Progenitor cell of endocrine pancreas (in vitro differentiated cells): ENCODE data around the gene FUNDC2. TPM values are rescaled to one million over a fixed set of nuclear protein-coding genes. Genes with fewer than 3 reads are reported as not detected.

ENCODE experiments used
- DNase-seq: peaks from one replicate; pipeline ENCODE4 v3.0.0; 2021; ENCODE audit warnings: low spot score; ENCODE audit not compliant: unreplicated experiment
- H3K27ac Mint-ChIP-seq: 2 replicates; pipeline ENCODE4 v1.8.0; 2021; ENCODE audit warnings: mild to moderate bottlenecking, moderate library complexity, mixed read lengths
- H3K27me3 Mint-ChIP-seq: 2 replicates; pipeline ENCODE4 v1.8.0; 2021; ENCODE audit warnings: mixed read lengths
- H3K36me3 Mint-ChIP-seq: 2 replicates; pipeline ENCODE4 v1.8.0; 2022; ENCODE audit warnings: mixed read lengths; ENCODE audit not compliant: insufficient read depth
- H3K4me1 Mint-ChIP-seq: 2 replicates; pipeline ENCODE4 v1.8.0; 2021; ENCODE audit warnings: low read depth, mixed read lengths
- H3K4me3 Mint-ChIP-seq: 2 replicates; pipeline ENCODE4 v1.8.0; 2021; ENCODE audit warnings: low read depth, mild to moderate bottlenecking, moderate library complexity, mixed read lengths
- H3K9me3 Mint-ChIP-seq: 2 replicates; pipeline ENCODE4 v1.8.0; 2021; ENCODE audit warnings: low read depth, mixed read lengths
- total RNA-seq: library from RNA; stranded (reverse); gene quantifications from 2 replicates; pipeline ENCODE4 v1.2.1, GENCODE V29; 2021
- TF ChIP-seq, protein P1 (sequence below): fragments of 200-600 bp; sonication (generic); IDR thresholded peaks from one replicate; pipeline ENCODE4 v1.5.0; 2021; ENCODE audit warnings: antibody characterized with exemption, mild to moderate bottlenecking; ENCODE audit not compliant: unreplicated experiment

FUNDC2 gene
- total RNA-seq, 1 donor from 2014 or later: 92.8 TPM

- Mint-ChIP-seq H3K27me3 (peaks cover 3% of the 10 kb centered on the region), H3K4me1 (peaks cover 11% of the 10 kb centered on the region), H3K36me3 (no peaks in the 10 kb centered on the region), H3K9me3 (peaks cover 14% of the 10 kb centered on the region), H3K4me3 (no peak overlapping the region), H3K27ac (no peak overlapping the region)
- DNase-seq: no peak
- TF ChIP-seq, protein P1, sequence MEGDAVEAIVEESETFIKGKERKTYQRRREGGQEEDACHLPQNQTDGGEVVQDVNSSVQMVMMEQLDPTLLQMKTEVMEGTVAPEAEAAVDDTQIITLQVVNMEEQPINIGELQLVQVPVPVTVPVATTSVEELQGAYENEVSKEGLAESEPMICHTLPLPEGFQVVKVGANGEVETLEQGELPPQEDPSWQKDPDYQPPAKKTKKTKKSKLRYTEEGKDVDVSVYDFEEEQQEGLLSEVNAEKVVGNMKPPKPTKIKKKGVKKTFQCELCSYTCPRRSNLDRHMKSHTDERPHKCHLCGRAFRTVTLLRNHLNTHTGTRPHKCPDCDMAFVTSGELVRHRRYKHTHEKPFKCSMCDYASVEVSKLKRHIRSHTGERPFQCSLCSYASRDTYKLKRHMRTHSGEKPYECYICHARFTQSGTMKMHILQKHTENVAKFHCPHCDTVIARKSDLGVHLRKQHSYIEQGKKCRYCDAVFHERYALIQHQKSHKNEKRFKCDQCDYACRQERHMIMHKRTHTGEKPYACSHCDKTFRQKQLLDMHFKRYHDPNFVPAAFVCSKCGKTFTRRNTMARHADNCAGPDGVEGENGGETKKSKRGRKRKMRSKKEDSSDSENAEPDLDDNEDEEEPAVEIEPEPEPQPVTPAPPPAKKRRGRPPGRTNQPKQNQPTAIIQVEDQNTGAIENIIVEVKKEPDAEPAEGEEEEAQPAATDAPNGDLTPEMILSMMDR: no peak
Observed at GRCh38 chrX:154987940-154988339, 38.7 kb upstream of the FUNDC2 start.

DNA sequence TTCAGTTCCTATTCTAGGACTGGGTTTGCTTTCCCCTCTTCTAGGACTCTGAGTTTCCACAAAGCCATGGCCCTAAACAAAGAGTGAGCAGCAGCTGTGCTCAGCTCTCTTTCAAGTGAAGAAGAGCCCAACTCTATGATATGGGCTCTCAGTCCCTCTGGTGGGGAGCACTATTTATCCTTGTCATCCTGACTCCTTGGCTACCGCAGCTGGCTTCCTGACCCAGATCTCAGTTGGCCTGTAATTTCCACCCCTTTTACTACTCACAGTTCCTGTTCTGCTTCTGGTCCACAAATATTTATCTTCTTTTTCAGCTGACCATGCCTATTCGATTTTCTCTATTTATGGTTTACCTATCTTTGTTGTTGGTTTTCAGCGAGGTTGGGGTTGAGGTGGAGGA is 37.9 kb upstream of the FUNDC2 start:
- Mint-ChIP-seq H3K36me3 (no peaks in the 10 kb centered on the region), H3K27ac (no peak overlapping the region), H3K4me1 (peaks cover 11% of the 10 kb centered on the region), H3K27me3 (peaks cover 3% of the 10 kb centered on the region), H3K4me3 (no peak overlapping the region), H3K9me3 (peaks cover 11% of the 10 kb centered on the region)
- TF ChIP-seq, protein P1: no peak
- DNase-seq: no peak

GRCh38 chrX:154990496-154990895 is 36.1 kb upstream of the FUNDC2 start:
- Mint-ChIP-seq H3K4me1 (peaks cover 11% of the 10 kb centered on the region), H3K36me3 (no peaks in the 10 kb centered on the region), H3K27ac (no peak overlapping the region), H3K9me3 (peaks cover 11% of the 10 kb centered on the region), H3K4me3 (no peak overlapping the region), H3K27me3 (peaks cover 3% of the 10 kb centered on the region)
- no peak for DNase-seq
- TF ChIP-seq, protein P1: no peak

GRCh38 chrX:154991039-154991438 is 35.6 kb upstream of the FUNDC2 start:
- TF ChIP-seq, protein P1: no peak
- Mint-ChIP-seq H3K4me1 (peaks cover 11% of the 10 kb centered on the region), H3K27me3 (peaks cover 3% of the 10 kb centered on the region), H3K9me3 (peaks cover 11% of the 10 kb centered on the region), H3K4me3 (no peak overlapping the region), H3K27ac (no peak overlapping the region), H3K36me3 (no peaks in the 10 kb centered on the region)
- no peak for DNase-seq

GRCh38 chrX:154991476-154991875 is 35.2 kb upstream of the FUNDC2 start:
- H3K4me1 Mint-ChIP-seq: peaks cover 11% of the 10 kb centered on the region
- no peak overlapping the region for H3K4me3 Mint-ChIP-seq
- H3K9me3 Mint-ChIP-seq: peaks cover 15% of the 10 kb centered on the region
- peaks cover 3% of the 10 kb centered on the region for H3K27me3 Mint-ChIP-seq
- H3K36me3 Mint-ChIP-seq: no peaks in the 10 kb centered on the region
- DNase-seq: no peak
- TF ChIP-seq, protein P1: no peak
- H3K27ac Mint-ChIP-seq: no peak overlapping the region
